Measurements from ENCODE around the gene CLIC4. TPM values are rescaled to one million over a fixed set of nuclear protein-coding genes. Genes with fewer than 3 reads are reported as not detected.

The CLIC4 gene
- total and polyA plus RNA-seq, 9 of the 15 experiments (the other 6 are each of a cell fraction or from before 2014, with no cell fraction given) = 16.0 to 67.5 (median 38.4) TPM

- peaks cover 15 to 26% of the 10 kb centered on the region in 2 experiments for H3K4me1 ChIP-seq (replicated peaks in 1 of 2; ENCODE audit: control insufficient read depth in 2 of 2, insufficient read depth in 2 of 2, low read length in 2 of 2)
- TF ChIP-seq XRCC3 (IDR thresholded peaks at IDR 0.05) = no peak
- TF ChIP-seq SAP30 (IDR thresholded peaks at IDR 0.05; ENCODE audit: borderline replicate concordance, insufficient read depth, low read depth, low read length, poor library complexity, severe bottlenecking) = no peak
- TF ChIP-seq IRF9 (tag; IDR thresholded peaks at IDR 0.05) = no peak
- peak; percentile 45 for TF ChIP-seq MEIS2 (IDR thresholded peaks at IDR 0.05; ENCODE audit: partially characterized antibody)
- TF ChIP-seq TCF15 (CRISPR knock-in tag; IDR thresholded peaks at IDR 0.05) = no peak
- TF ChIP-seq ID3 (CRISPR knock-in tag; IDR thresholded peaks at IDR 0.05) = no peak
- TF ChIP-seq ID3 (tag; IDR thresholded peaks at IDR 0.05) = no peak; the same call in 1 of the 2 replicates
- no peak for TF ChIP-seq ZNF644 (tag; IDR thresholded peaks at IDR 0.05; ENCODE audit: low read depth)
- TF ChIP-seq BRF1 (IDR thresholded peaks at IDR 0.05; ENCODE audit: borderline replicate concordance, extremely low read depth, insufficient read length) = no peak
- no peak for TF ChIP-seq LCOR (CRISPR knock-in tag; IDR thresholded peaks at IDR 0.05)
- TF ChIP-seq ZC3H4 (CRISPR knock-in tag; IDR thresholded peaks at IDR 0.05; ENCODE audit: borderline replicate concordance) = no peak
- TF ChIP-seq MTF1 (CRISPR knock-in tag; IDR thresholded peaks at IDR 0.05; ENCODE audit: borderline replicate concordance) = no peak
- no peak for TF ChIP-seq MTA1 (IDR thresholded peaks at IDR 0.05; ENCODE audit: borderline replicate concordance)
- TF ChIP-seq RNF219 (CRISPR knock-in tag; IDR thresholded peaks at IDR 0.05) = no peak
- peak; percentile 43 for TF ChIP-seq ZNF121 (CRISPR knock-in tag; conservative IDR thresholded peaks at IDR 0.05)
These were observed 39.8 kb upstream of the CLIC4 start for GRCh38 chr1:24705260-24706073.

More at GRCh38 chr1:24705260-24706073, 39.8 kb upstream of the CLIC4 start:
- Histone ChIP-seq H3K9me3 (replicated peaks; ENCODE audit: control insufficient read depth, insufficient read depth, low read depth, low read length) (no peaks in the 10 kb centered on the region), H3K27me3 (ENCODE audit: control insufficient read depth in 2 of 2, insufficient read depth in 2 of 2, low read length in 2 of 2) (no peaks in the 10 kb centered on the region), H3K36me3 (ENCODE audit: control insufficient read depth, insufficient read depth, low read length) (no peaks in the 10 kb centered on the region), H2AFZ (ENCODE audit: low read depth, low read length) (peak overlapping the region; percentile 97), H3K4me2 (ENCODE audit: insufficient read depth, low read length) (peak overlapping the region; percentile 70), H3K4me3 (peak overlapping the region; percentile 4; the same call in 1 of the 2 replicates), H3K79me2 (ENCODE audit: control insufficient read depth, insufficient read depth, low read length) (no peaks in the 10 kb centered on the region), H3K9ac (ENCODE audit: insufficient read depth in 1 of 2, low read depth in 2 of 2, low read length in 2 of 2) (peak overlapping the region; percentile 39 to 88; a peak in 3 of 4 replicates), H3K9me1 (ENCODE audit: control insufficient read depth, insufficient read depth, low read length) (no peaks in the 10 kb centered on the region), H4K20me1 (replicated peaks; ENCODE audit: control insufficient read depth, insufficient read depth, low read length) (no peaks in the 10 kb centered on the region), H3K27ac (ENCODE audit: extremely low read depth, low read depth, low read length) (peak overlapping the region; percentile 43; the same call in 2 of the 3 replicates)
- in situ Hi-C loops (cut with MboI) = no loop called here
- intact Hi-C loops (cut with micrococcal nuclease) = loop anchor here (2.0 kb wide), 1 partner anchor 39 kb away; the partner anchor contains the start of gene CLIC4
- no TSS peak for BruUV-seq (replicated peaks)
- FAIRE-seq (peak; percentile 99), ATAC-seq (peak; percentile 100), DNase-seq (ENCODE audit: extremely low read depth in 1 of 4, low spot score in 3 of 4) (peak; percentile 92 to 99 (median 94))
- 16% methylated on average over 17 of the region's 18 CpGs for WGBS (ENCODE audit: insufficient coverage, low coverage, missing lambda C conversion rate)
- POLR2A ChIA-PET = interaction anchor here (0.7 to 2.0 kb wide), 10 partner anchors 9 to 92 kb away, joined by 3 to 14 read pairs (median 5); partner anchors contain the start of gene CLIC4
- CTCF ChIA-PET (ENCODE audit: low intra/inter-chr PET ratio) = interaction anchor here (0.7 kb wide), 1 partner anchor 125 kb away, joined by 3 read pairs; no protein-coding TSS in a partner anchor

Measured in K562 (cell line).